ENCODE results near the gene COL6A2. TPM values are rescaled to one million over a fixed set of nuclear protein-coding genes. Genes with fewer than 3 reads are reported as not detected.

Gene COL6A2
- total RNA-seq: 10 to 100 TPM; 16.0 to 16.5 TPM

DNA sequence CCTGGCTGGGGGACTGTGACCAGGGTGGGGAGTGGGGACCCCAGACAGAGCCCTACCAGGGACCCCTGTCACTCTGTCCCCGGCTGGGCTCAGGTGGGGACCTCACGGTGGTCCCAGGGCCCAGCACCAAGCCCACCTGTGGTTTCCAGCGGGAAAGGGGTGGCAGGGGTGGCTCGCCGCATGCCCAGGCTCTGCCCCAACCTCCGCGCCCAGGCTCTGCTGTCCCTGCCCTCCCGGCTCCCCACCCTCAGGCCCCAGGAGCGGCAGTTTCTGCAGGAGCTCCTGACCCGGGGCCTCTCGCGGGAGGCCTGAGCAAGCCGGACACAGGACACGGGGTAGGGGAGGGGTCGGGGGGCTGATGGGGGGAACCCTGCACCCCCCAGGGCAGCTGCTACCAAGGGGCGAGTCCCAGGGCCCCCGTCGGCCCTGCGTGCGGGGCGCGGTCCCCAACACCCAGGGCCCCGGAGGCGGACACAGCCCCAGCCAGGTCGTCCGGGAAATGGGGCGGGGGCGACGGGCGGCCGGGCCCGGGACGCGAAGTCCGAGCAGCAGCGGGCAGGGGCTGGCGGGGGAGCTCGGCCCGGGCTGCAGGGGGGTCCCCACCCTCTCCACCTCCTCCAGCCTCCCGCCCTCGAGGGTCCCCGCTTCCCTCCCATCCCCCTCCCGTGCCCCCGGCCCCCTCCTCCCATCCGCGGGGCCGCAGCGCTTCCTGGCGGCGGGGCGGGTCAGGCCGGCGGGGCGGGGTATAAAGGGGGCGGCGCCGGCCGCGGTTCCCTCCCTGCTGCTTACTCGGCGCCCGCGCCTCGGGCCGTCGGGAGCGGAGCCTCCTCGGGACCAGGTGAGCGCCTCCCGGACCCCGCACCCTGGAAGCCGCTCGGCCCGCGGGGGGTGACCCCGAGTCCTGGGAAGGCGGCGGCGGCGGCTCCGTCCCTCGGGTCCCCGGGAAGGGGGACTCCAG is at the start of gene COL6A2:
Gene COL6A2, plus strand, starts transcription at position 777 of the 958 bp plus-strand sequence.
- Mint-ChIP-seq H3K27me3 (peaks cover 12% of the 10 kb centered on the region), H3K4me1 (peaks cover 3% of the 10 kb centered on the region), H3K27ac (no peak within 1 kb of the TSS), H3K36me3 (peaks cover 4% of the 10 kb centered on the region), H3K4me3 (peak within 1 kb of the TSS; percentile 75), H3K9me3 (peaks cover 5% of the 10 kb centered on the region)
- peak; percentile 73 for DNase-seq

DNA sequence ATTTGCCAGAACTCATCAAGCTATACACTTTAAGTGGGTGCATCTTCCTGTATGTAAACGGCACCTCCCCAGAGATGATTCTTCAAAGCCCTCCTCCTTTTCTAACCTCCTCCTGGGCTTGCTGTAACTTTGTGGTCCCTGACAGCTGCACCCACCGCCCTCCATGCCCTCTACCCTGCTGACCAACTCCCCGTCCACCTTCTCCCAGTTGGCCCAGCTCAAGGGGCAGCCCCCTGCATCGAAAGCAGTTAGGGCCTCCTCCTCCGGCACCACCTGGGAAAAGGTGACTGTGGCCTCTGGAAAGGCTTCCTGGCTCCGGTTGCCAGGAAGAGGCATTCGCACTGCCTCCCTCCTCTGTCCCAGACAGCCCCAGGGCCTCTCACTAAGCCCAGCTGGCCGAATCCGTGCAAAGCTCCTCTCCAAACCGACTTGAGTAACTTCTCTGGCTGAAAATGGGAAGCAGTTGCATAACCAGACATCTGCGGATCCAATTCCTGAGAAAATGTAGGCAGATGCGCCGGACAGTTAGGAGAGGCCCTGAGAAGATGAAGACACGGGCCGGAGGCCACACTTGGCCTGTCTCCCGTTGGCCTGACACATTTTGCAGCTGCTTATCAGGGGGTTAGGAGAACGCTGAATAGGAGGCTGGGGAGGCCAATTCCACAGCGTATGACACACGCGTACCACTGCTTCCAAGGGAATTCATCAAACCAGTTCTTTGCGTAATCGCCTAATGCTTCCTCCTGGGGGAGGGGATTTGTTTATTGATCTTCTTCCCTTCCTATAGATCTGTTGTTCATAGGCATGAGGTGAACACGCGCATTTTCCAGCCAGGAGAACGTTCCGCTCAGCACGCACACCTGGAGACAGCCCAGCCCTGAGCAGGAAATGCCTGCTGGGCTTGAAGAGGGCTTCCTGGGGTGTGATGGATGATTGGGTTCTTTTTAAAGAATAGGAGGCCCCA is 48.7 kb upstream of the COL6A2 start:
- H3K4me1 Mint-ChIP-seq: peaks cover 9% of the 10 kb centered on the region
- DNase-seq: no peak
- no peak overlapping the region for H3K27ac Mint-ChIP-seq
- H3K9me3 Mint-ChIP-seq: no peaks in the 10 kb centered on the region
- no peaks in the 10 kb centered on the region for H3K27me3 Mint-ChIP-seq
- H3K4me3 Mint-ChIP-seq: no peak overlapping the region
- no peaks in the 10 kb centered on the region for H3K36me3 Mint-ChIP-seq

DNA sequence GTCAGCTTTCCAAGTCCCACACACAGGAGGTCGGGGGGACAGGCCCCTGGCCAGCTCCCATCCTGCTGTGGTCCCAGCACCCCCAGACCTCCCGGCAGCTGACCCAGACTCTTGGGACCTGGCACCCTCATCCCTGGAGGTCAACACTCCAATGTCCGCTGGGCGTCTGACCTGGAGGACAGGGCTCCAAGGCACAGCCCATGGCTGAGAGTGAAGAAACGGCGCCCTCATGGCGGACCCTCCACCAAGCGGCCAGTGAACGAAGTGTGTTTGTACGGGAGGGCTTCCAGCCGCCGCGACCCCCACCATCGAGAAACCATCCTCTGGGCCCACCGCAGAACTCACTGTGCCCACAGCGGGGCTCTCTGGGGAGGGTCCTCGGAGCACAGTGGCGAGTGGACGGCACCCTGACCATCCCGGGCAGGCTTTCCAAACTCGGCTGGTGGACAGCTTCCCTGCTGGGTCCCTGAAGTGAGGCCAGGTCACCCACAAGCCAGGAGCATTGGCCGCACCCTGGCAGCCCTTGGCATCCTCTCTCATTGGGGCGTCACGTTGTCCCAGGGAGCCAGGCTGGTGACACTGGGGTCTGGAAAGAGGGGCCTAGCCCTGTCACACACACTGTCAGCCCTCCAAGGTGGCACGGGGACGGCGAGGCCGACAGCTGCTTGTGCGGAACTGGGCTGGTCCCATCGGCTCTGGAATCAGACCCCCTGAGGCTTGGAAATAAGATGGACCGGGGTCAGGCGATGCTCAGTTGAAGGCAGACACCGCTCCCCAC is 47.8 kb upstream of the COL6A2 start:
- no peaks in the 10 kb centered on the region for H3K27me3 Mint-ChIP-seq
- peaks cover 11% of the 10 kb centered on the region for H3K4me1 Mint-ChIP-seq
- no peak overlapping the region for H3K4me3 Mint-ChIP-seq
- DNase-seq: no peak
- no peaks in the 10 kb centered on the region for H3K9me3 Mint-ChIP-seq
- H3K27ac Mint-ChIP-seq: no peak overlapping the region
- no peaks in the 10 kb centered on the region for H3K36me3 Mint-ChIP-seq

DNA sequence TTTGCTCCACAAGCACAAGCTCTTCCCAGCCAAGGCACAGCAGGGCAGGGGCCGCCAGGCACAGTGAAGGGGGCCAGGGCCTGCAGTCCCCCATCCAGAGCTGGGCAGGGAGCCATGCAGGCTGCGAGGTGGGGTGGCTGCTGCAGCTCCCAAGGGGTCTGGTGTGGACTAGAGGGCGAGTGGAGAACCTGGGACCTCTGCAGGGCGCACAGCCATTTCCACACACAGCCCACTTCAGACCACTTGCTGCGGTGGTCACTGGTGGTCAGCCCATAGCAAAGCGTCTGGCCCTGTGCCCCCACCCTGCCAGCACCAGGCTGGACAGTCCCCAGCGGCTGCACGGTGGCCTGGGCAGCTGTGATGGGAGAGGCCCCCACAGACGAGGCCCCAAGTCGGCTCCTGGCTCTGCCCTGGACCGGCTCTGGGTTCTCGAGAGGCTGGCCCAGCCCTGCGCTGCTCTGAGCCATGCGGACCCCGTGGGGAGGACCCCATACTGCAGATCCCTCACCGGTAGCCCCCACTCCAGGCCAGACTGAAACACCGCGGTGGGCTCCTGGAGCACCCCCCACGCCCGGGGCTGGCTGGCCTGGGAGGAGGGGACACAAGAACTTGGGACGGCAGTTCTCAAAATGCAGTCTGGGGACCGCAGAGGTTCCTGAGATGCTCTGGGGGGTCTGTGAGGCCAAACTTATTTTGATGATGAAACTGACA is 47.1 kb upstream of the COL6A2 start:
- no peak for DNase-seq
- Mint-ChIP-seq H3K36me3 (no peaks in the 10 kb centered on the region), H3K4me1 (peaks cover 11% of the 10 kb centered on the region), H3K27me3 (no peaks in the 10 kb centered on the region), H3K9me3 (no peaks in the 10 kb centered on the region), H3K4me3 (no peak overlapping the region), H3K27ac (no peak overlapping the region)

DNA sequence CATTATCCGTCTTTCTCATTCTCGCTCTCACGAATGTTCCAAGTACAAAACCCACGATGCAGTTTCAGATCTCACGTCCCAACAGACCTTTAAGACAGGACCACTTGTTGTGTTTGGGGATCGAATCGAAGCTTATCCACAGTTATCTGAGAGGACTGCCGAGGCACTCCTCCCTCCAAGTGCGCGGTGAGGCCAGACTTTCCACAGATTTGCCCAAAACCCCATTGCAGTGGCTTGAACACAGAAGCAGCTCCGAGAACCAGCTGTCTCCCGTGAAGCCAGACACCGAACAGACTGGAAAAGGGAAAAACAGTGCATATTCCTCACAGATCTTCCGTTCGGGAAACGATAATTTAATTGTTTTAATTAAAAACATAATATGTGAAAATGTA is 46.5 kb upstream of the COL6A2 start:
- no peaks in the 10 kb centered on the region for H3K9me3 Mint-ChIP-seq
- H3K4me3 Mint-ChIP-seq: no peak overlapping the region
- H3K27me3 Mint-ChIP-seq: no peaks in the 10 kb centered on the region
- no peaks in the 10 kb centered on the region for H3K36me3 Mint-ChIP-seq
- peaks cover 16% of the 10 kb centered on the region for H3K4me1 Mint-ChIP-seq
- H3K27ac Mint-ChIP-seq: no peak overlapping the region
- no peak for DNase-seq

DNA sequence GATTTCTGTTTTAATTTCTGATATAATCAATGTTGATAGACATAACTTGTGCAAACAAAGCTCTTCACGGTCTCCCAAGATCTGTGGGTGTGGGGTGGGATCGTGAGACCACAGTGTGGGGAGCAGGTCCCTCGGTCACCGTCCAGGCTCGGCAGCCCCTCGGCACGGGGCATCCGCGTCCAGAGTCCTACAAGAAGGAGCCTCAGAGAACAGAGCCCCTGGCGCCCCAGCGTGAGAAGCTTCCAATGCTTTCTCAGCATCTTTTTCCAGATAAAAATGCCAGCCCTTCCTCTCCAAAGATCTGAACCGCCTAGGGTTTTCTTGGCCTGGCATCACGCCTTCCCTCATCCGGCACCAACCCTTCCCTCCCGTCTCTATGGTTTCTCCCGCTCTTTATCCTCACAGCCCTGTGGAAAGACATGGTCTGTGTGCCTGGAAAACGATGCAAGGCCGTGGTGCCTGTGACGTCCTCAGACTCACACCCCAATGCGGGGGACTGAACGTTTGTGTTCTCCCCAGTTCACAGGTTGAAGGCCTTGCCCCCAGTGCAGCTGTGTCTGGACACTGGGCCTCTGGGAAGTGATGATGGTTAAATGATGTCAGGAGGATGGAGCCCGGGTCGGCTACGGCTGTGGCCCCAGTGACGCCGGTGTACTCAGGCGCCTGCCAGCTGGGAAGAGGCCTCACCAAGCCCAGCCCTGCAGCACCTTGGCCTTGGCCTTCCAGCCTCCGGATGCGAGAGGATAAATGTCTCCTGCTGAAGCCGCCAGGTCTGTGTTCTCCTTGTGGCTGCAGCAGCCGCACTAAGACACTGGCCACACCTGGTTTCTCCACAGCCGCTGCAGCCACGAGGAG is 45.9 kb upstream of the COL6A2 start:
- no peak overlapping the region for H3K4me3 Mint-ChIP-seq
- peaks cover 21% of the 10 kb centered on the region for H3K4me1 Mint-ChIP-seq
- no peak for DNase-seq
- no peaks in the 10 kb centered on the region for H3K27me3 Mint-ChIP-seq
- H3K9me3 Mint-ChIP-seq: no peaks in the 10 kb centered on the region
- no peak overlapping the region for H3K27ac Mint-ChIP-seq
- H3K36me3 Mint-ChIP-seq: no peaks in the 10 kb centered on the region

DNA sequence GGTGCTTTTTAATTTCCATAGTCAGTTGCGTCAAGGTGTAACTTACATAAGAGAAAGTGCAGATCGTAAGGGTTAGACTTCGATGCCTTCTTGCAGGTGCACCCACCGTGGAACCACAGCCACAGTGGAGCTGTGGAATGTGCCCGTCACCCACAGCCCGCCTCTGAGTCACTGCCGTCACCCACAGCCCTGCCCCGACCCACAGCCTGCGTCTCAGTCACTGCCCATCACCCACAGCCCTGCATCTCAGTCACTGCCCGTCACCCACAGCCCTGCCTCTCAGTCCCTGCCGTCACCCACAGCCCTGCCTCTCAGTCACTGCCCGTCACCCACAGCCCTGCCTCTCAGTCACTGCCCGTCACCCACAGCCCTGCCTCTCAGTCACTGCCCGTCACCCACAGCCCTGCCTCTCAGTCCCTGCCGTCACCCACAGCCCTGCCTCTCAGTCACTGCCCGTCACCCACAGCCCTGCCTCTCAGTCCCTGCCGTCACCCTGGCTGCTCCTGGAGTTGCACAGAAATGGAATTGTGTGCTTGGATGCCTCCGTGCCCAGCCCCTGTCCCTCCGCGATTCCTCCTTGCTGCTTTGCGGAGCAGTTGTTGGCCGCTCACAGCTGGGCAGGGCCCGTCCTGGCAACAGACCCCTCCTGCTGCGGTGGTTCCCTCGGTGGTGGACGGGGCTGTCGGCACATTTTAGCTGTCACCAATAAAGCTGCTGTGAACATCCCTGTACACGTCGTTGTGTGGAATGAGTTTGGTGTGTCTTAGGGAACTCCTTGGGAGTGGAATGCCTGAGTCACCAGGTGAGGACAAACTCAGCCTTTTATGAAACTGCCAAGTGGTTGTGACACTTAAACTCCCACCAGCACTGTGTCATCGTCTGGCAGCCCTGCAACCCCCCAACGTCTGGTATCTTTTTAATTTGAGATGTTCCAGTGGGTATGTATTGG is 44.9 kb upstream of the COL6A2 start:
- H3K4me1 Mint-ChIP-seq: peaks cover 30% of the 10 kb centered on the region
- peaks cover 3% of the 10 kb centered on the region for H3K27me3 Mint-ChIP-seq
- DNase-seq: peak; percentile 76
- H3K27ac Mint-ChIP-seq: peak overlapping the region; percentile 73
- H3K36me3 Mint-ChIP-seq: no peaks in the 10 kb centered on the region
- H3K9me3 Mint-ChIP-seq: no peaks in the 10 kb centered on the region
- no peak overlapping the region for H3K4me3 Mint-ChIP-seq

DNA sequence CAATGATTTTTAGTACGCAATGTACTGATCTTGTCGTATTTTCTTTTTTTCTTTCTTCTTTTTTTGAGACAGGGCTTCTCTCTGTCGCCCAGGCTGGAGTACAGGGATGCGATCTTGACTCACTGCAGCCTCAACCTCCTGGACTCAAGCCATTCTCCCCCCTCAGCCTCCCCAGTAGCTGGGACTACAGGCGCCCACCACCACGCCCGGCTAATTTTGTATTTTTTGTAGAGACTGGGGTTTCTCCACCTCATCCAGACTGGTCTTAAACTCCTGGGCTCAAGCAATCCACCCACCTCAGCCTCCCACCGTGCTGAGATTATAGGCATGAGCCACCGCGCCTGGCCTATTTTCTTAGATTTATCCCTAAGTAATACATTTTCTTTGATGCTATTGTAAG is 43.9 kb upstream of the COL6A2 start:
- peaks cover 41% of the 10 kb centered on the region for H3K4me1 Mint-ChIP-seq

DNA sequence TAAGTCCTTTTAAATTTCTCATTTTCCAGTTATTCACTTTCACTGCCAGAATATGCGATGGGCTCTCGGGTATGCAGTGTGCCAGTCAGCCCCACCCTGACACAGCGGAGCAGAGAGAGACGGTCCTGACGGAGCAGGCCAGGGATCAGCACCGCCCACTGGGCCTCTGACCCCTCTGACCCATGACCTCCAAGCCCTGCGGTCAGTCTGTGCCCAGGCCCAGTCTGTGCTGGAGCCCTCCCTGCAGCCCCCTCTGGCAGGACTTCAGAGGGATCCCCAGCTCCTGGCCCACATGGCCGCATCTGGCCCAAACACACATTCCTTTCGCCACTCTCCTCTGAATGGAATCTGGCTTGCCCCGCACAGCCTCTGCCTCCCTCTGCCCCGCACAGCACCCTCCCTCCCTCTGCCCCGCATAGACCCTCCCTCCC is 43.4 kb upstream of the COL6A2 start:
- Mint-ChIP-seq H3K27ac (no peak overlapping the region), H3K4me3 (no peak overlapping the region), H3K4me1 (peaks cover 45% of the 10 kb centered on the region), H3K36me3 (peaks cover 5% of the 10 kb centered on the region), H3K27me3 (peaks cover 7% of the 10 kb centered on the region), H3K9me3 (peaks cover 11% of the 10 kb centered on the region)
- no peak for DNase-seq

More for the DNA sequence above, 43.9 kb upstream of the COL6A2 start:
- Mint-ChIP-seq H3K27me3 (peaks cover 3% of the 10 kb centered on the region), H3K36me3 (peaks cover 2% of the 10 kb centered on the region), H3K27ac (peak overlapping the region; percentile 27), H3K9me3 (peaks cover 7% of the 10 kb centered on the region), H3K4me3 (no peak overlapping the region)
- DNase-seq: no peak

DNA sequence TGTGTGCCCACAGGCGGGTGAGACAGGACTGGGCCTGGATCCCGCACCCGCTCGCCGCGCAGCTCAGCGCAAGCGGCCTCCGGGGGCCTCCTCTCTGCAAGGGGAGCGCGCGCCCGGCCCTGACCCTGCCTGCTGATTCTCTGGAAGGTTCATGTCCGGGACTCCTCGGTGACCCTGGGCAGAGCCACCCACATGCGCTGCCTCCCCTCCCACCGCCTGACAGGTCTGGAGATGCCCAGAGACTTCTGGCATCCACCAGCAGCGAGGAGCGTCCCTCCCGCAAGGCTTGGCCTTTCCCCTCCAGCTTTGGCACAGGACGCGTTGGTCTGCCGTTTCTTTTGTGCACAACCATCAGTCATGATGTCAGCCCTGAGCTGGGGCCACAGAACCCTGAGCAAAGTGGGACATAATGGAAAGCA is 42.0 kb upstream of the COL6A2 start:
- Mint-ChIP-seq H3K36me3 (peaks cover 5% of the 10 kb centered on the region), H3K27ac (no peak overlapping the region)
- DNase-seq: no peak

DNA sequence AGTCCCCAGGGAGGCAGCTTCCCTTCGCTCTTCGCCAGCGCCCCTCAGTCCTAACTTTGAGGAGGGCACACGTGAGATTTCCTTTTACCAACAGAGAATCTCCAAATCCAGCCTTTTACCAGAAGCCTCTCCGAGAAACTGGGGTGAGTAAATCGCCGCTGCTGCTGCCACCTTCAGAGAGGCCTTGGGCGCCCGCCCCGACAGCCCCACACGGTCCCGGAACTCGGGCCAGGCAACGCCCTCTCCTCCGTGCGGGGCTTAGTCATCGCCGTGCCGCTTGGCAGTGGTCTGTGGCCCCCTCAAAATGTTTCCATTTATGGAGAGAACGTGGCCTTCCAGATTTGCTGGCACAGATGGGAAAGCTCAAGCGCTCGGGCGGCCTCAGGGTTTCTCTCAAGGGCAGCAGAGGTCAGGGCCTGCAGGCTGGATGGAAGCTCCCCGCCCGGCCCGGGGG is 41.4 kb upstream of the COL6A2 start:
- Mint-ChIP-seq H3K9me3 (peaks cover 11% of the 10 kb centered on the region), H3K36me3 (peaks cover 5% of the 10 kb centered on the region), H3K4me3 (peak overlapping the region; percentile 4), H3K4me1 (peaks cover 64% of the 10 kb centered on the region), H3K27ac (peak overlapping the region; percentile 45), H3K27me3 (peaks cover 7% of the 10 kb centered on the region)
- peak; percentile 59 for DNase-seq

More for the DNA sequence above, 42.0 kb upstream of the COL6A2 start:
- H3K9me3 Mint-ChIP-seq: peaks cover 11% of the 10 kb centered on the region
- H3K4me3 Mint-ChIP-seq: no peak overlapping the region
- peaks cover 7% of the 10 kb centered on the region for H3K27me3 Mint-ChIP-seq
- H3K4me1 Mint-ChIP-seq: peaks cover 57% of the 10 kb centered on the region

DNA sequence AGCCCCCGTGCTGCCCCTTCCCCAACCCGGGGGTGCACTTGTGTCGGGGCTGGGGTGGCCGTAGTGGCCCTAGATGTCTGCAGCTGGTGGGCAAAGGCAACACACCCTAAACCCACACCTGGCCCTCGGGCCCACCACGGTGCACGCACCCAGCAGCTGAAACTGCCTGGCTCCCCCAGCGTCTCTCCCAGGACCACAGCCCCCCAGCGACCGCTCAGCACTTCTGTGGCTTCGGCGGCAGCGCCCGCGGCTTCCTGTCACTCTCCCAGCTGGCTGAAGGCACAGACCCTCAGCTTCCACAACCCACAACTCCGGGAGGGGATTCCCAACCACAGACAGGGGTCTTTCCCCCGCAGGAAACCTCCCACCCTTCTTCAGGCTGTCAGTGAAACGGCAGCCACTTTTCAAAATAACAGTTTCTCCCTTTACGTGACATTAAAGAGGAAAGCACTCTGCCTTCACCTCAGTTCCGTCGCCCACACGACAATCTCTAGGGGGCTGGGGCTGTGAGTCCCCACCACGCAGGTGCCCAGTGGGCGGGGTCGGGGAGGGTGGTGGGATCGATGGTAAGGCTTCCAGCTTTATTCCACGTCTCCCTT is 40.7 kb upstream of the COL6A2 start:
- Mint-ChIP-seq H3K4me1 (peaks cover 70% of the 10 kb centered on the region), H3K27me3 (peaks cover 7% of the 10 kb centered on the region), H3K9me3 (peaks cover 11% of the 10 kb centered on the region), H3K27ac (peak overlapping the region; percentile 86), H3K36me3 (peaks cover 5% of the 10 kb centered on the region), H3K4me3 (peak overlapping the region; percentile 52)
- DNase-seq: peak; percentile 78
